ELF-1 (cell line): ENCODE measurements around the gene OR5B17.
"Not testable (repeated sequence)": the region's sequence is repeated elsewhere in the genome, so short reads cannot be mapped to it uniquely, and the experiment has no call there.

ENCODE experiments used
- DNase-seq: peaks from one replicate; pipeline ENCODE4 v3.0.0-alpha.2; 2016; ENCODE audit warnings: low read depth, low spot score

The OR5B17 gene

GRCh38 chr11:58358969-58359368 lies at the start of gene OR5B17:
Gene OR5B17, minus strand, starts transcription at chr11:58359069. Its CDS starts 0 bp downstream, at chr11:58359069.
- DNase-seq = no peak

- DNase-seq = no peak
Observed at GRCh38 chr11:58406774-58407173, 47.9 kb upstream of the OR5B17 start, which contains the start of gene OR5B3. Gene OR5B3, minus strand, starts transcription at chr11:58406874. Its CDS starts 3,465 bp downstream, at chr11:58403409.

- not testable (repeated sequence) for DNase-seq
Observed at GRCh38 chr11:58399622-58400021, 40.8 kb upstream of the OR5B17 start.

- DNase-seq = no peak
Observed at GRCh38 chr11:58395581-58395980, 36.7 kb upstream of the OR5B17 start.

- DNase-seq = no peak
Observed at GRCh38 chr11:58394195-58394594, 35.3 kb upstream of the OR5B17 start.

- DNase-seq = no peak
Observed at GRCh38 chr11:58392746-58393145, 33.9 kb upstream of the OR5B17 start.

GRCh38 chr11:58391879-58392278 lies 33.0 kb upstream of the OR5B17 start:
- DNase-seq = no peak

GRCh38 chr11:58390551-58391063 lies 31.7 kb upstream of the OR5B17 start:
- DNase-seq = no peak

- no peak for DNase-seq
Observed at GRCh38 chr11:58354727-58355126, 4.1 kb downstream of the OR5B17 start.

- no peak for DNase-seq
Observed at GRCh38 chr11:58345204-58345603, 13.7 kb downstream of the OR5B17 start.

GRCh38 chr11:58334708-58335107 lies 24.2 kb downstream of the OR5B17 start:
- peak; percentile 2 for DNase-seq

GRCh38 chr11:58330861-58331260 lies 28.0 kb downstream of the OR5B17 start:
- no peak for DNase-seq

- no peak for DNase-seq
Observed at GRCh38 chr11:58318532-58318931, 40.3 kb downstream of the OR5B17 start.

GRCh38 chr11:58316142-58316541 lies 42.7 kb downstream of the OR5B17 start:
- DNase-seq = no peak
